ENCODE data around the gene PGC. TPM values are rescaled to one million over a fixed set of nuclear protein-coding genes. Genes with fewer than 3 reads are reported as not detected.

Gene PGC
- 1,000 to 10,000 TPM in 1 of 3 donors, 100 to 1,000 TPM in 1, 1 to 10 TPM in 1; 7.5 to 1,282 (median 263) TPM for polyA plus RNA-seq

GRCh38 chr6:41747256-41748101 is at the start of gene PGC:
PGC (minus strand) TSS chr6:41747397; CDS start chr6:41747334, 63 bp downstream.
- no peak within 1 kb of the TSS for H3K27ac ChIP-seq (ENCODE audit: low read depth, low read length)
- 58 to 91% (median 87%) methylated on average over 15 of the region's 15 CpGs for WGBS, 3 donors

GRCh38 chr6:41796474-41796873 is 49.3 kb upstream of the PGC start:
- 83 to 95% (median 92%) methylated on average over 2 of the region's 2 CpGs for WGBS, 3 donors
- H3K27ac ChIP-seq (ENCODE audit: low read depth, low read length) = no peak overlapping the region

- H3K27ac ChIP-seq (ENCODE audit: low read depth, low read length) = no peak overlapping the region
- 87 to 90% (median 88%) methylated on average over 4 of the region's 4 CpGs for WGBS, 3 donors
These were observed 44.8 kb upstream of the PGC start for GRCh38 chr6:41791984-41792383.

- no peak overlapping the region for H3K27ac ChIP-seq (ENCODE audit: low read depth, low read length)
- 65 to 73% (median 71%) methylated on average over 1 of the region's 1 CpG for WGBS, 3 donors
These were observed 44.1 kb upstream of the PGC start for GRCh38 chr6:41791305-41791704.

GRCh38 chr6:41790045-41790444 is 42.8 kb upstream of the PGC start:
- WGBS, 3 donors = 96 to 100% (median 98%) methylated on average over 1 of the region's 1 CpG
- no peak overlapping the region for H3K27ac ChIP-seq (ENCODE audit: low read depth, low read length)

GRCh38 chr6:41789390-41789724 is 42.2 kb upstream of the PGC start:
- 62 to 84% (median 83%) methylated on average over 3 of the region's 3 CpGs for WGBS, 3 donors
- no peak overlapping the region for H3K27ac ChIP-seq (ENCODE audit: low read depth, low read length)

GRCh38 chr6:41787219-41787917 is 40.2 kb upstream of the PGC start, which contains the start of gene TOMM6:
TOMM6 (plus strand) TSS chr6:41787694; CDS start chr6:41787698, 4 bp downstream.
- WGBS, 3 donors = 0 to 1% (median 1%) methylated on average over 52 to 55 of the region's 55 CpGs

GRCh38 chr6:41786451-41787218 is 39.4 kb upstream of the PGC start:
- WGBS, 3 donors = 0 to 1% (median 1%) methylated on average over 38 to 58 of the region's 58 CpGs
- peak overlapping the region; percentile 48 for H3K27ac ChIP-seq (ENCODE audit: low read depth, low read length)

More at GRCh38 chr6:41787219-41787917, 40.2 kb upstream of the PGC start, which contains the start of gene TOMM6:
- H3K27ac ChIP-seq (ENCODE audit: low read depth, low read length) = peak within 1 kb of the TSS; percentile 48

GRCh38 chr6:41785689-41786450 is 38.7 kb upstream of the PGC start:
- 20 to 24% (median 23%) methylated on average over 28 to 29 of the region's 29 CpGs for WGBS, 3 donors
- H3K27ac ChIP-seq (ENCODE audit: low read depth, low read length) = no peak overlapping the region

GRCh38 chr6:41785254-41785653 is 38.1 kb upstream of the PGC start:
- no peak overlapping the region for H3K27ac ChIP-seq (ENCODE audit: low read depth, low read length)
- WGBS, 3 donors = 67 to 80% (median 75%) methylated on average over 11 of the region's 11 CpGs

- no peak overlapping the region for H3K27ac ChIP-seq (ENCODE audit: low read depth, low read length)
- WGBS, 3 donors = 47 to 67% (median 50%) methylated on average over 5 of the region's 5 CpGs
These were observed 37.5 kb upstream of the PGC start for GRCh38 chr6:41784581-41785171.

- 70 to 80% (median 77%) methylated on average over 6 of the region's 6 CpGs for WGBS, 3 donors
- H3K27ac ChIP-seq (ENCODE audit: low read depth, low read length) = no peak overlapping the region
These were observed 36.0 kb upstream of the PGC start for GRCh38 chr6:41783106-41783780.

GRCh38 chr6:41781366-41781730 is 34.2 kb upstream of the PGC start:
- 6 to 20% (median 10%) methylated on average over 3 of the region's 3 CpGs for WGBS, 3 donors
- no peak overlapping the region for H3K27ac ChIP-seq (ENCODE audit: low read depth, low read length)

GRCh38 chr6:41780551-41781365 is 33.6 kb upstream of the PGC start, which contains the start of gene PRICKLE4:
PRICKLE4 (plus strand) TSS chr6:41780782; CDS start chr6:41783474, 2,692 bp downstream.
- H3K27ac ChIP-seq (ENCODE audit: low read depth, low read length) = no peak within 1 kb of the TSS
- 1 to 2% (median 2%) methylated on average over 26 to 36 of the region's 36 CpGs for WGBS, 3 donors

- no peak within 1 kb of the TSS for H3K27ac ChIP-seq (ENCODE audit: low read depth, low read length)
- 1 to 2% (median 1%) methylated on average over 54 to 73 of the region's 73 CpGs for WGBS, 3 donors
These were observed 32.8 kb upstream of the PGC start, which contains the start of gene FRS3 for GRCh38 chr6:41779788-41780550. FRS3 (minus strand) TSS chr6:41779900; CDS start chr6:41776987, 2,913 bp downstream.

- WGBS, 3 donors = 4 to 7% (median 4%) methylated on average over 8 to 16 of the region's 16 CpGs
- no peak overlapping the region for H3K27ac ChIP-seq (ENCODE audit: low read depth, low read length)
These were observed 32.1 kb upstream of the PGC start for GRCh38 chr6:41779336-41779735.

Measured in adipose tissue (tissue), 3 donors.